HepG2 (cell line): ENCODE results near the gene IL21R.

ENCODE experiments used
- NCOA1 ChIP-seq: sonication (generic); formaldehyde crosslinking; IDR thresholded peaks from 2 replicates; pipeline ENCODE4 v1.9.0; 2021; ENCODE audit warnings: missing genetic modification reagents
- NR0B2 ChIP-seq: sonication (generic); formaldehyde crosslinking; IDR thresholded peaks from 2 replicates; pipeline ENCODE4 v1.4.0; 2020; ENCODE audit warnings: mild to moderate bottlenecking, missing genetic modification reagents
- POLR2A ChIP-seq, 2 experiments: IDR thresholded peaks; 2 replicates each; pipeline ENCODE4 v1.6.1; 2011; ENCODE audit warnings: low read depth in 2 of 2, low read length in 2 of 2, mild to moderate bottlenecking in 1 of 2, moderate library complexity in 1 of 2; ENCODE audit not compliant: insufficient read depth in 1 of 2
- REPIN1 ChIP-seq: sonication (generic); formaldehyde crosslinking; IDR thresholded peaks from 2 replicates; pipeline ENCODE4 v1.8.0; 2022; ENCODE audit warnings: missing genetic modification reagents, low read depth, mild to moderate bottlenecking, borderline replicate concordance
- TF ChIP-seq, protein P1 (sequence below): sonication (generic); formaldehyde crosslinking; conservative IDR thresholded peaks from 2 replicates; pipeline ENCODE4 v1.4.0; 2020; ENCODE audit warnings: missing genetic modification reagents
- TF ChIP-seq, protein P2 (sequence below): sonication (generic); formaldehyde crosslinking; IDR thresholded peaks from 2 replicates; pipeline ENCODE4 v1.5.0; 2020; ENCODE audit warnings: mild to moderate bottlenecking, missing genetic modification reagents, moderate library complexity

DNA sequence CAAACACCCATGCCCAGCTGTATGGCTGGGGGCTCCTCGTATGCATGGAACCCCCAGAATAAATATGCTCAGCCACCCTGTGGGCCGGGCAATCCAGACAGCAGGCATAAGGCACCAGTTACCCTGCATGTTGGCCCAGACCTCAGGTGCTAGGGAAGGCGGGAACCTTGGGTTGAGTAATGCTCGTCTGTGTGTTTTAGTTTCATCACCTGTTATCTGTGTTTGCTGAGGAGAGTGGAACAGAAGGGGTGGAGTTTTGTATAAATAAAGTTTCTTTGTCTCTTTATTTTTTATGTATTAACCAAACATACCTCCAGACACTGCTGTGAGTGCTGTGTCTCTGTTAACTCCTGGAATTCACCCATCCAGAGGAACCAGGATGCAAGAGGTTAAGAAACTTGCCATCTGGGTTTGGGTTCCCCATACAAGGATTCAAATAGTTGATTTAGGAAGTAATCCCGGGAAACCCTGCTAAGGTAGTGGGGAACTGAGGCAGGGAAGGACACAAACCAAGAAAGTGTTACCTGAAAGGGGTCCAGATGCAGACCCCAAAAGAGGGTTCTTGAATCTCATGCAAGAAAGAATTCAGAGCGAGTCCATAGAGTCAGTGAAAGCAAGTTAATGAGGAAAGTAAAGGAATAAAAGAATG is 37.4 kb upstream of the IL21R start:
- TF ChIP-seq, protein P1, sequence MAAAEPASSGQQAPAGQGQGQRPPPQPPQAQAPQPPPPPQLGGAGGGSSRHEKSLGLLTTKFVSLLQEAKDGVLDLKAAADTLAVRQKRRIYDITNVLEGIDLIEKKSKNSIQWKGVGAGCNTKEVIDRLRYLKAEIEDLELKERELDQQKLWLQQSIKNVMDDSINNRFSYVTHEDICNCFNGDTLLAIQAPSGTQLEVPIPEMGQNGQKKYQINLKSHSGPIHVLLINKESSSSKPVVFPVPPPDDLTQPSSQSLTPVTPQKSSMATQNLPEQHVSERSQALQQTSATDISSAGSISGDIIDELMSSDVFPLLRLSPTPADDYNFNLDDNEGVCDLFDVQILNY (CRISPR knock-in tag), result peak; percentile 80
- TF ChIP-seq, protein P2, sequence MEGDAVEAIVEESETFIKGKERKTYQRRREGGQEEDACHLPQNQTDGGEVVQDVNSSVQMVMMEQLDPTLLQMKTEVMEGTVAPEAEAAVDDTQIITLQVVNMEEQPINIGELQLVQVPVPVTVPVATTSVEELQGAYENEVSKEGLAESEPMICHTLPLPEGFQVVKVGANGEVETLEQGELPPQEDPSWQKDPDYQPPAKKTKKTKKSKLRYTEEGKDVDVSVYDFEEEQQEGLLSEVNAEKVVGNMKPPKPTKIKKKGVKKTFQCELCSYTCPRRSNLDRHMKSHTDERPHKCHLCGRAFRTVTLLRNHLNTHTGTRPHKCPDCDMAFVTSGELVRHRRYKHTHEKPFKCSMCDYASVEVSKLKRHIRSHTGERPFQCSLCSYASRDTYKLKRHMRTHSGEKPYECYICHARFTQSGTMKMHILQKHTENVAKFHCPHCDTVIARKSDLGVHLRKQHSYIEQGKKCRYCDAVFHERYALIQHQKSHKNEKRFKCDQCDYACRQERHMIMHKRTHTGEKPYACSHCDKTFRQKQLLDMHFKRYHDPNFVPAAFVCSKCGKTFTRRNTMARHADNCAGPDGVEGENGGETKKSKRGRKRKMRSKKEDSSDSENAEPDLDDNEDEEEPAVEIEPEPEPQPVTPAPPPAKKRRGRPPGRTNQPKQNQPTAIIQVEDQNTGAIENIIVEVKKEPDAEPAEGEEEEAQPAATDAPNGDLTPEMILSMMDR, result no peak
- TF ChIP-seq NCOA1 (CRISPR knock-in tag), result no peak
- no peak for TF ChIP-seq POLR2A (IDR thresholded peaks at IDR 0.05; ENCODE audit: insufficient read depth in 1 of 2, low read depth in 2 of 2, low read length in 2 of 2)
- no peak; the same call in 1 of the 2 replicates for TF ChIP-seq REPIN1 (CRISPR knock-in tag)
- no peak for TF ChIP-seq NR0B2 (CRISPR knock-in tag)
